HG03354 (cell line): ENCODE measurements around the gene S100A12.
"Not testable (repeated sequence)": the region's sequence is repeated elsewhere in the genome, so short reads cannot be mapped to it uniquely, and the experiment has no call there.

Experiments
- ATAC-seq: cut with Tn5 transposase; IDR thresholded peaks from one replicate; pipeline ENCODE4 v1.9.1; 2021; ENCODE audit warnings: mild to moderate bottlenecking; ENCODE audit not compliant: unreplicated experiment, poor library complexity, severe bottlenecking

The S100A12 gene

DNA sequence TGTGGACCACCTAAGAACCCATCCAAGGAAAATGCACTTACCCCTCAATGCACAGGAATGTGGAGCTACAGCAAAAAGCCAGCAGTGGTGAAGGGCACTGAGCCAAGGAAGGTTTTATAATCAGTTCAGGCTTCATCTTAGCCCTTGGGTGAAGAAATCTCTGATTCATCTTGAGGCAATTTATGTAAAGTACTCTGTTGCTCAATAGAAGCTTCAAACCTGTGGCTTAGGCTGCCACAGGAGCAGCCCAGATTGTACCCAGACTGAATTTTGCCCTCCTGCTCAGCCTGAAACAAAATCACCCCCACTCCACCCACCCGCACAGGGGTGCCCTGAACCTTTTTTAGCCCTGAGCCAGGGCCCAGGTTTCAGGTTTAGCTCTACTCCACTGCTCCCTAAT, at the start of gene S100A12:
Gene S100A12, minus strand, starts transcription at position 111 of the 400 bp plus-strand sequence. CDS start 1,029 bp downstream, outside the sequence.
- no peak for ATAC-seq

DNA sequence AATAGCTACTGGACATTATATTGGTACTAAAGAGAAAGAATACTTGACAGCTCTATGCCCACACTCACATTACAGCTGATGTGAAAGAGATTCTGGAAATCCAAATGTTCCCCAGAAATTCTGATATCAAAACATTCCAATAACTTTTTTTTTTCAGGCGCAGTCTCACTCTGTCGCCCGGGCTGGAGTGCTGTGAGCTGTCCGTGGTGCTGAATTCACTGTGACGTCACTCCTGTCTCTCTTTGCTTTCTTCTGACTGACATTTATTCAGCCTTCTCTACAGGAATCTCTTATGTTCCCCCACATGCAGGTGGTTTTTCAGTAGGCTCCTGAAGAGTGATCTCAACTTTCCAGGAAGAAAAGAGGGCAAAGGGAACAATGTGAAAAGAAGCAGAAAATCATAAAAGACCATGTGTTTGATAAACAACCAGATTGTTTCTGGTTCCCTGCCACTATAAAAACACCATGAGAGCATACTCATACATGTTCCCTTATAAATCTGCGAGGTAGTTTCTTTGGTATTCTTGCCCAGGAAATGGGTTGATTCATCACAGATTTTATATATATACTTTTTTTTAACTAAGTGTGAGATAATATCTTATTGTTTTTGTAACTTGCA, 47.1 kb upstream of the S100A12 start:
- ATAC-seq = no peak

DNA sequence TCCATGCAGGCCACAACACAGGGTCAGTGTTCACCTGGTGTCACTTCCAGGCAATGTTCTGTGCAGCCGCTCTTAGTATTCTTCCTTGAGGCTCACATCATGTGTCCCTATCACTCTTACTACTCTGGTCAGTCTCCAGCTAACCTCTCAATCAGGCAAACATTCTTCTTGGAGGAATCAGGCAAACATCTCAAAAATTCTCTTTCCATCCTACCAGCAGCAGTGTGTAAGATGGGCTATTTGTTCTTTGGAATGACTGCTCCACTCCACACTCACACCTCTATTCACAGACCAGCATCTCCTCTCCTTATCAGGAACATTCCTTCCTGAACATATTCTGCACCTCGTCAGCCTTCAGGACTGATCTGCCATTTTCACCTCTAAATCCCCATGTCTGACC, 44.9 kb upstream of the S100A12 start:
- ATAC-seq = no peak

DNA sequence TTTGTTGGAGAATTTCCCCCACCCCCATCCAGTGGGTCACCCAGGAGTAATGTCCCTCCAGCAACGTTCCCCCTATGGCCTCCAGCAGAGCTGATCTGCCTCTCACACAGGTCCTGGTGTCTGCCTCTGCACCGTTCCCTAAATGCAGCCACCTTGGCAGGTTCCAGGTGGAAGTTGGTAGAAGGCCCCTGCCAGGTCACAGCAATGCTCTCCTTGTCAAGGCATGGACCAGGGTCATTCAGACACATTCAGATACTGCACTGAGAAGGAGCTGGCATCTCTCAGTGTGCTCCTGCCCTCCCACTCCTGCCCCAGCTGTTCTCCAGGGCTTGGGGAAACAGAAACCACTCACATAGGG, 44.0 kb upstream of the S100A12 start:
- not testable (repeated sequence) for ATAC-seq

DNA sequence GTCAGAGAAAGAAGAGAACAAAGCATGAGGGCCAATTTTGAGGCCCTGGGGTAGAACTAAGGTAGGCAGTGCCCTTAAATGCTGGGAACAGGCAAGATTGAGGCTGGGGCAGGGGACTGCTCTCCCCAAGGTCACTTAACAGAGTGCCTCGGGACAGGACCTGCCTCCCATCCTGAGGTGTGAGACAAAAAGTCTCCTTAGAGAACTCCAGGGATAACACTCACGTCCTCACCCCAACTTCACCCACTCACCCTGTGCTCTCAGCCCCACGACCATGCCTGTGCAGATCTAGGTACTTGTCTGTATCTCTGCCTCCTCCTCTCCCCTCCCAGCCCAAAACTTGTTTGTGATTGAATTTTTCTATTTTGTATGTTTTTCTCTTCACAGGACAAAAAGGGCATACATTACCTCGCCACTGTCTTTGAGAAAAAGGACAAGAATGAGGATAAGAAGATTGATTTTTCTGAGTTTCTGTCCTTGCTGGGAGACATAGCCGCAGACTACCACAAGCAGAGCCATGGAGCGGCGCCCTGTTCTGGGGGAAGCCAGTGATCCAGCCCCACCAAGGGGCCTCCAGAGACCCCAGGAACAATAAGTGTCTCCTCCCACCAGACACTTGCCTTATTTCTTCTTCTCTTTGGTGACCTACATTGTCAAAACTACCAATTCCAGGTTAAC, 43.5 kb upstream of the S100A12 start:
- not testable (repeated sequence) for ATAC-seq

DNA sequence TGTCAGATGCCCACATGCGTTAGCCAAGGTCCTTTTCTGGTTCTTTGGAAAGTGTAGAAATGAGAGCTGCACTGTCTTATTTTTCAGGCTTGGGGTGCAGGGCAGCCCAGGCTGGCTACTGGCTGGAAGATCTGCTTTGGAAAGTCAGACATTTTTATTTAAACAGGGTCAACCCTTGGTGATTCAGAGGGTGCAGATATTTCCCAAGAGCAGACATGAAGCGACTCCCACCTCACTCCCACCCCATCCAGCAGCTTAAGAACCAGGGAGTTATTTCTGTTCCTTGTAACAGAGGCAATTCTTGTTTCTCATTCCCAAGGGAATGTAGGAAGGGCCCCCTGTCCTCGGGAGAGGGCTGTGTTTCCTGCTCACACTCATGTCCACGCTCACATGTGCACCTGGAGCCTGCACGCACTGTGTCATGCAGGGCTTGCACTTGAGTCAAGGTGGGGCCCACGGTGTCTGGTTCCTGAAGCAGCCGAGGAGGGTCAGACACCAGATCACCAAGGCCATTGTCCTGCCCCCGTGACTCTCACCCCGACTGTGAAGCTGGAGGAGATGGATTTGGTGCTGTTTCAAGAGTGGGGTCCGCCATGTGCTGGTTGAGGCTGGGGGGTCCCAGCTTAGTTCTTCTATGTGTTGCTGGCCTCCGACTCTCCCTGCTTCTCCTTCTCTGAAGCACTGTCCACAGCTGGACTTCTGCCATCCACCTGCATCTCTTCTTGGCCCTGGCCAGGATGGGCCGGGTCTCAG, 41.9 kb upstream of the S100A12 start:
- no peak for ATAC-seq

DNA sequence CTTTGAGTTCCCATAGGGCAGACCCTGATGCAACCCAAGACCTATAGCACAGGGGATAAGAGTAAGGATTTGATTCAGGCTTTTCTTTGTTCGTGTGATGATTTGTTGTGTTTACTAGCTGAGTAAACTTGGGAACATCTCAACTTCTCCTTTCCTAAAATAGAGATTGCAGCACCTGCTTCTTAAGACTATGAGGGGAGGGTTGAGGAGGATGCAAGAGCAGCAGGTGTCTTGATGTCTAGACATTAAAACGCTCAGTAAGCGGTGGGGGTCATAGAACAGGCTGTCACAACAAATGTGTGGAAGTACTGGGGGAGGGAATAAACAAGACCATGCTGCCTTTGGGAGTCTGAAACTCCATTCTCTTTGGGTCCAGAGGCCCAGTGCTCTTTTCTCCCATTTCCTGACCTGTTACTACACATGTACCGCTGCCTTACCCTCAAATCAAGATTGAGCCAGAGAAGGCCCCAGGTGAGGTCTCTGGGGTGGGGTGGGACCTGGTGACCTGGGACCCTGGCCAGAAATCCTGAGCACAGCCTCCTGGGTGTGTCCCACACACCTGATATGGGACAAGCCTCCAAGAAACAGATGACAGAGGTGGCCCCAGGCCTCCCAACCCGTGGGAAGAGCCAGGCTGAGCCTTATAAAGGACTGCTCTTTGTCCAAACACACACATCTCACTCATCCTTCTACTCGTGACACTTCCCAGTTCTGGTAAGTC, 40.6 kb upstream of the S100A12 start, which contains the start of gene S100A7A:
Gene S100A7A, plus strand, starts transcription at position 671 of the 721 bp plus-strand sequence. CDS start 1,563 bp downstream, outside the sequence.
- ATAC-seq = no peak

DNA sequence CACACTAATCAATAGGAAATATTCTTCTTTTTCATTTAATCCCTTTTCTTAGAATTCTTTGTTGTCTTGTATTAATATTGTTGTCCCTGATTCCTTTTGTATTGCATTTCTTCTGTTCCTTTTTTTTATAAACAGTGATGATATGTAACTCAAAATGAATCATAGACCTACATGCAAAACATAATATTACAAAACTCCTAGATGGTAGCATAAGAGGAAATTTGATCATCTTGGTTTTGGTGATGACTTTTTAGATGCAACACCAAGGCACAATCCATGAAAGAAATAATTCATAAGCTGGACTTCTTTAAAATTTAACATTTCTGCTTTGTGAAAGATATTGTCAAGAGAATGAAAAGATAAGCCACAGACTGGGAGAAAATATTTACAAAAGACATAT, 38.5 kb upstream of the S100A12 start:
- ATAC-seq = not testable (repeated sequence)

DNA sequence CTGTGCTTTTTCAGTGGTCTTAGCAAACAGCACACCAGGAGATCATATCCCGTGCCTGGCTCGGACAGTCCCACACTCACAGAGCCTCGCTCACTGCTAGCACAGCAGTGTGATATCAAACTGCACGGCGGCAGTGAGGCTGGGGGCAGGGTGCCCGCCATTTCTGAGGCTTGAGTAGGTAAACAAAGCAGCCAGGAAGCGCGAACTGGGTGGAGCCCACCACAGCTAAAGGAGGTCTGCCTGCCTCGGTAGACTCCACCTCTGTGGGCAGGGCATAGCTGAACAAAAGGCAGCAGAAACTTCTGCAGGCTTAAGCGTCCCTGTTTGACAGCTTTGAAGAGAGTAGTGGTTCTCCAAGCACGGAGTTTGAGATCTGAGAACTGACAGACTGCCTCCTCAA, 31.9 kb upstream of the S100A12 start:
- not testable (repeated sequence) for ATAC-seq

DNA sequence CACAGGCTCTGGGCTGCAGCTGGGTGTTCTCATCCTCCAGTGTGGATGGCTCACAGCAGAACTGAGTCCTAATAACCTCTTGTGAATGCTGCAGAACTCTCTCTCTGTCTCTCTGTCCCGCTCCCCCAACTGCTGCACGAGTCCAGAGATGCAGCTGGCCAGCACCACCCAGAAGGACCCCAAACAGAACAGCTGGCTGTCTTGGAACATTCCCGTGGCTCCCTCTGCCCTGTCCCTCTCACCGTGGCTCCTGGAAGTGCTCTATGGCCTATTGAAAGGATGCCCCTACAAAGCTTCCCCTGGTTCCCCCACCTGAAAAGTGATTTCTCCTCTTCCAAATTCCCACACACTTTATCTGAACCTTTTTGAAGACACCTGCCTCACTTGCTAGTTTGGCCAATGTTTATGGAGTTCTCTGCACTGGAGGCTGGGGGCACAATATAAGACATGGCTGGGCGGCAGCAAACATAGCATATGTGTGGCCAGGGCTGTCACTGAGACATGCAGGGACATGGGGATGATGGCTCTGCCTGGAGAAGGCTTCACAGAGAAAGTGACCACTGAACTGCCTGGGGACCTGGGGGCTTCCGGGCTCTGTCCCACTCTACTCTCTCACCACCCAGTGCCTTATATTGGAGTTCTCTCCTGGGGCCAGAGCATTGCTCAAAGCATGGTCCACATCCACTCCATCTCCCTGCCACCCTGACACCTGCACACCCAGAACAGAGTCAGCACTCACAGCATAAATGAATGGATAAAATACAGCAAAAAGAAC, 30.6 kb upstream of the S100A12 start:
- ATAC-seq = not testable (repeated sequence)

DNA sequence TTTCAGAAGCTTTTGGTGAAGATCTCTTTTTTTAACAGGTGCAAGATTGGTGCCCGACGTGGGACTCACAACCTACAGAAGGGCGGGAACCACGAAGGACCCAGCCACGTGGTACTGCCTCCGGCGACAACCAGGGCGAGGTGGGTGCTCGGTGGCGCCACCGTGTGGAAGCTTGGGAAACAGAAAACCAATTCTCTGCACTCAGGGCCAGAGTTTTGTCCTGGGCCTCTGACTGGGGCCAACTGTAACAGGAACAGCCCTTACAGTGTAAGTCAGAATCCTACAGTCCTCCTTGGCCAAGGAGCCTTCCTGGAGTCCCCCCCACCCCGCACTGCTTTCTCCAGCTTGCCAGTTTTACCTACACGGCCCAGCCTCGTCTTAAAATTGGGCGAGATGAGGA, 29.3 kb upstream of the S100A12 start:
- ATAC-seq = no peak

DNA sequence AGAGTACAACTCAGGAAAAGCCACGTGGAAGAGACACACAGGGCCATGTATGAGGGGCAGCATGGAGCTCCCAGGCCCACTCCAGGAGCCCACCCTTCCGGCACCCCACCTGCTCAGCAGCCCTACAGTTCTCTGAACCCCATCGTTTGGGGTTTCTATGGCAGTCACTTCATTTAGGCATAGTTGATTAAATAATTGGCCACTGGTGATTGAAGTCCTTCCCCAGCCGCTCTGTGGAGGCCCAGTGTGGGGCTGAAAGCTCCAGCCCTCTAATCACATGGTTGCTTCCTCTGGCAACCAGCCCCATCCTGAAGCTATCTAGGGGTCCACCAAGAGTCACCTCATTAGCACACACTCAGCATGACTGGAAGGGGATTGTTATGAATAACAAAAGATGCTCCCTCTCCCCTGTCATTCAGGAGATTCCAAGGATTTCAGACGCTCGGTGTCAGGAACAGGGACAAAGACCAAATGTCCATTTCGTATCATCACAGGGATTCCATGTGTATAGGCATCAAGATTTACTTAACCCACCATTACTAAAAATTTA, 28.7 kb upstream of the S100A12 start:
- ATAC-seq = no peak

DNA sequence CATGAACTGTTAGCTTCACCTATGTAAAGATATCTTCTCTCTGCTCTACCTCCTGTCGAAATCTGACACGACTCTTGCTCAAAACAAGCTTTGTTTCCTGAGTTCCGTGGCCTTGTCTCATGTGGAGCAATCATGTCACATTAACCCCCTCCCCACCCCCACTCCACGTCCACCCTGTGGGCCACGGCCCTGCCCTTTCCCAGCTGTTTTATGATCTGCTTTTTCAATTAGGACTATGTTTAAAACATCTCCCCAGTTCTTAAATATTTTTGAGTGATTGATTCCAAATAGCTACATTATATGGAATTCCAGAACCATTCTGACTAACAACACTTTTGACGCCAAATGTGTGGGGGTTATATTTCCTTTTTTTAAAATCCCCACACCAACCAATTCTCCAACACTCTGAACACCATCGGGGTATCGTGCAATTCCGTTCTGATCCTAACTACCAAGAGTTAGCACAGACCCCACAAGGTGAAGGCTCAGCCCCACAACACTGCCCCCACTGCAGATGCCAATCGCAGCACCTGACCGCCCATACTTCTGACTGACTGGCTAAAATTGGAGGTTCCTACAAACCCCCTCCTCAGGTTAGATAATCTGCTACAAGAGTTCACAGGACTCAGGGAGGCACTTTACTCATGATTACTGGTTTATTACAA, 28.1 kb upstream of the S100A12 start:
- ATAC-seq = no peak

DNA sequence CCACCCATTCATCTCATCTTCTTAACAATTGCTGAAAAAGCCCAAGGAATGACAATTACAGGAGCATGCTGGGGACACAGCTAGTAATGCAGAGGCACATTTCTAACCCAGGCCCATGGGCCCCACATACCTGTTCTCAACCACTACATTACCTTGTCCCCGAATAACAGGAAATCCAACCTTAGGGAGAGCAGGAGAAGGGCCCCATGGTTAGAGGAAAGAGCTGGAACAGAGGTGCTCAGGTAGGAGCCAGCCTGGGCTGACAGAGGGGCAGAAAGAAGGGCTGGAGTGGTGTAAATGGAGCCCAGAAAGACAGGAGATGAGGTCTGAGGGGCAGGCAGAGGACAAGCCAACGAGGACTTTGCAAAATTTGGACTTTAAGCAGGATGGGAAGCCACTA, 26.8 kb upstream of the S100A12 start:
- no peak for ATAC-seq

DNA sequence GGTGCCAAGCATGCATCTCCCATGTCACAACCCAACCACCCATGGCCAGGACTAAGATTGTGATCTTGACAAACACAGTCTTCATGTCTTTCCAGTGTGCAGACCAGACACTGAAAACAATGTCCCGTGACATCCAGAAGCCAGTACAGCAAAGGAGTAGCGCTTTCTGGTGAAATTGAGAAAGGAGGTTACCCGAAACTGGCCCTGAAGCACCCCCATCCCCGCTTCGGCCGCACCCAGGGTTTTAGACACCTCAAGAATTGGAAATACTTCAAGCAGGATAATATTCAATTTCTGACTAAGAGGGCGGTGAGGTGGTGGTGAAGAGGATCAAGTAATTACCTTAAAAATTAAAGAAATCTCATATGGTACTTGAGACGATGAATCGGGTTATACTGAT, 26.0 kb upstream of the S100A12 start:
- no peak for ATAC-seq

DNA sequence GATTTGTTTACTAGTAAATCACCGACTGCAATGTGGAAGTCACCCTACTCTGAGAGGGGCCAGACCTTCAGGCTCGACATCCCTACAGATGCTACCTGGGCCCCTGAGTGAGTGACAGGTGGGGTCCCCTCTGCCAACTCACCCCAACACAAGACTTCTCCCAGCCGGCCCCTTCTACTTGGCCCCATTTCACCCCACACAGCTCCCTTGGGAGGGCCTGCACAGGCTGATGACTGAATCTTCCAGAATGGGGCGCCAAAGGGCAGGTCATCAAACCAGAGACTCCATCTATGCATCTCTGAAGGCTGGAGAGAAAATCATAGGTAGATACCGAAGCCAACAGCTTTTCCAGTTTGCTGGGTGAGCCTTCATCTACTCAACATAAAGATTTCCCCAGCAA, 24.8 kb upstream of the S100A12 start:
- no peak for ATAC-seq

DNA sequence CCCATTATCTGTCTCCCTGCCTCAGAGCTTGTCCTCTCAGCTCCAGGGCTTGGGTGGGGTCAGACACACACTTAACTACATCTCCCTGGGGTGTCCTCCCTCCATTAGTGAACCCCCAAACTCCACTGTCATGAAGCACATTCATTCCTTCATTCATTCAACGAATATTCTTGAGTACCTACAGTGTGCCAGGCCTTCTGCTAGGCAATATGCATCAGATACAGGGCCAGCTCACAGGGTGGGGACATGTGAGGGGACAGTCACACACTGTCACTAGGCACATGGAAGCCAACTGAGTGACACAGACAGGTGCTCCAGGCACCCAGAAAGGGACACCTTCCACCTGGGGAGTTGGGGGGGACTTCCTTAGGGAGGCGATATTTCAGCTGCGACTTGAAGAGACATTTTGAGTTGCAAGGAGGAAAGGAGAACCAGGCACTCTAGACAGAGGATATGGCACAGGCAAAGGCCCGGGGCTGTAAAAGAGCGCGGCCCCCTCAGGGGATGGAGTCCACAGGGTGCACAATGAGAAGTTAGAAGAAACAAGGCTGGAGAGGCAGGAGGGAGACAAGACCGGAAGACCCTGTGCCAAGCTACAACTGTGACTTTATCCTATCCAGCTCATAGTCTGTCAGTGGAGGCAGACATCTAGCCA, 24.1 kb upstream of the S100A12 start:
- ATAC-seq = no peak

DNA sequence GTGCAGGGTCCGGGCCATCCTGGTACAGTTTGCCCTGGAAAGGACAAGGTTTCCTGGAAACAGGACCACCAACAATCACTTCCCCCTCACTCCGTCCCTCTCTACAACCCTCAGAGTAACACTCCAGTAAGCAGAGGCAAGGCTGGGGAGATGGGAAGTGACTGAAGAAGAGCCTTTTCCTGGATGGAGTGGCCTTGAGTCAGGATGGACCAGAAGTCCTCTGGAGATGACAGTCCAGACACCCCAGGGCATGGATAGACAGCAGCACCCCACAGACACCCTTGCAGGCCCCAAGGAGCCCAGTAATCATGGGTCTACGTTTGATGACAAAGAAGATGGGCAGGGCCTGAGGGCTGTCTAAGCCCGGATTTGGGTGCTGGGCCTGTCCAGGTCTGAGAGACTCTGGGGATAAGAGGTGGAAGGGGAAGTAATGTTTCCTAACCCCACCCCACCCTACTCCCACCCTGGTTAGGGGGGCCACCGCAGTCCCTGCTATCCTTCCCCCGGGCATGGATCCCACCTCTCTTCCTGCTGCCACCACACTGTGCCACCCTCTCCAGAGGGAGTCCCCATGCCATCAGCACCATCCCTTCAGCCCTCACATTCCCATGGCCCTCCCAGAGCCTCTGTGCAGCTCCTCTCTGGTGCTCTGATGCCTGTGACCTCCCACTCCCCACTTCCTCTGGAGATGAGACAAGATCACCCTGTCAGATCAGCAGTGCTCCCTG, 22.7 kb upstream of the S100A12 start:
- ATAC-seq = no peak
